Neural progenitor cell (in vitro differentiated cells): ENCODE measurements around the gene SSH3. TPM values are rescaled to one million over a fixed set of nuclear protein-coding genes. Genes with fewer than 3 reads are reported as not detected.

Experiments used
- DNase-seq: peaks from one replicate; pipeline ENCODE4 v3.0.0-alpha.2; 2016; ENCODE audit warnings: low spot score
- H2AFZ ChIP-seq: fragments of 200-600 bp; sonication (generic); replicated peaks from 2 replicates; pipeline ENCODE4 v1.6.1; 2016; ENCODE audit warnings: antibody characterized with exemption
- H3F3A ChIP-seq: fragments of 200-600 bp; sonication (generic); 2 replicates; pipeline ENCODE4 v1.6.1; 2016; ENCODE audit warnings: antibody characterized with exemption, low read depth
- H3K27ac ChIP-seq: fragments of 200-600 bp; sonication (generic); 2 replicates; pipeline ENCODE4 v1.5.1; 2016; ENCODE audit warnings: mild to moderate bottlenecking
- H3K27me3 ChIP-seq: fragments of 200-600 bp; sonication (generic); 2 replicates; pipeline ENCODE4 v1.6.1; 2016; ENCODE audit warnings: mild to moderate bottlenecking, moderate library complexity
- H3K36me3 ChIP-seq: fragments of 200-600 bp; sonication (generic); 2 replicates; pipeline ENCODE4 v1.5.1; 2016
- H3K4me1 ChIP-seq: fragments of 200-600 bp; sonication (generic); 2 replicates; pipeline ENCODE4 v1.6.1; 2016; ENCODE audit warnings: mixed run types
- H3K4me2 ChIP-seq: fragments of 200-600 bp; sonication (generic); 2 replicates; pipeline ENCODE4 v1.6.1; 2016
- H3K4me3 ChIP-seq: fragments of 200-600 bp; sonication (generic); 2 replicates; pipeline ENCODE4 v1.5.1; 2016
- H3K79me2 ChIP-seq: fragments of 200-600 bp; sonication (generic); 2 replicates; pipeline ENCODE4 v1.6.1; 2016; ENCODE audit warnings: low read depth
- H3K9ac ChIP-seq: fragments of 200-600 bp; sonication (generic); 2 replicates; pipeline ENCODE4 v1.6.1; 2016
- H3K9me3 ChIP-seq: fragments of 200-600 bp; sonication (generic); 2 replicates; pipeline ENCODE4 v1.5.1; 2016; ENCODE audit warnings: low read depth
- H4K20me1 ChIP-seq: fragments of 200-600 bp; sonication (generic); 2 replicates; pipeline ENCODE4 v1.6.1; 2016; ENCODE audit warnings: low read depth
- H3K27ac Mint-ChIP-seq: 3 replicates; pipeline ENCODE4 v1.8.0; 2021; ENCODE audit warnings: mixed read lengths
- H3K27me3 Mint-ChIP-seq: 2 replicates; pipeline ENCODE4 v1.8.0; 2022; ENCODE audit warnings: low read depth, mild to moderate bottlenecking, inconsistent platforms, moderate library complexity, mixed read lengths; ENCODE audit not compliant: insufficient read depth
- H3K36me3 Mint-ChIP-seq: 3 replicates; pipeline ENCODE4 v1.8.0; 2021; ENCODE audit warnings: mixed read lengths
- H3K4me1 Mint-ChIP-seq: 3 replicates; pipeline ENCODE4 v1.8.0; 2021; ENCODE audit warnings: mixed read lengths
- H3K4me3 Mint-ChIP-seq: 3 replicates; pipeline ENCODE4 v1.8.0; 2021; ENCODE audit warnings: mild to moderate bottlenecking, moderate library complexity, mixed read lengths
- H3K9me3 Mint-ChIP-seq: 3 replicates; pipeline ENCODE4 v1.8.0; 2020; ENCODE audit warnings: mixed read lengths
- CTCF ChIP-seq: fragments of 200-600 bp; sonication (generic); IDR thresholded peaks from 2 replicates; pipeline ENCODE4 v1.5.1; 2017; ENCODE audit warnings: antibody characterized with exemption, mild to moderate bottlenecking
- EZH2 ChIP-seq: fragments of 200-600 bp; sonication (generic); IDR thresholded peaks from 2 replicates; pipeline ENCODE4 v1.6.1; 2017; ENCODE audit warnings: antibody characterized with exemption, mild to moderate bottlenecking, moderate library complexity
- EZH2phosphoT487 ChIP-seq: fragments of 200-600 bp; sonication (generic); IDR thresholded peaks from 2 replicates; pipeline ENCODE4 v1.6.1; 2017; ENCODE audit warnings: antibody characterized with exemption
- total RNA-seq: library from RNA; depleted of rRNA; stranded (reverse); fragments of >200 nt; gene quantifications from 2 replicates; pipeline ENCODE4 v1.2.3, GENCODE V29; 2015; ENCODE audit warnings: low replicate concordance

The SSH3 gene
- total RNA-seq, 1 donor from 2014 or later: 1.4 TPM

- Mint-ChIP-seq H3K27ac (no peak overlapping the region), H3K4me1 (peaks cover 10% of the 10 kb centered on the region)
- no peaks in the 10 kb centered on the region for H3K4me1 ChIP-seq
Observed at GRCh38 chr11:67345247-67345919, 42.1 kb downstream of the SSH3 start.

GRCh38 chr11:67345920-67346819 lies 42.8 kb downstream of the SSH3 start:
- no peak overlapping the region for H3K27ac ChIP-seq
- H3K4me3 ChIP-seq: no peak overlapping the region
- peaks cover 3% of the 10 kb centered on the region for H3K9me3 Mint-ChIP-seq
- no peaks in the 10 kb centered on the region for H3K36me3 ChIP-seq
- no peak overlapping the region for H3K27ac Mint-ChIP-seq
- TF ChIP-seq CTCF: peak; percentile 72
- no peak for TF ChIP-seq EZH2
- no peaks in the 10 kb centered on the region for H3F3A ChIP-seq
- no peak overlapping the region for H3K4me2 ChIP-seq
- H4K20me1 ChIP-seq: no peaks in the 10 kb centered on the region
- peaks cover 4% of the 10 kb centered on the region for H3K36me3 Mint-ChIP-seq
- peaks cover 10% of the 10 kb centered on the region for H3K4me1 Mint-ChIP-seq
- no peaks in the 10 kb centered on the region for H3K9me3 ChIP-seq
- H3K79me2 ChIP-seq: no peaks in the 10 kb centered on the region
- no peaks in the 10 kb centered on the region for H3K27me3 ChIP-seq
- H3K4me3 Mint-ChIP-seq: no peak overlapping the region
- peak; percentile 44 for DNase-seq
- H2AFZ ChIP-seq: no peak overlapping the region
- no peak overlapping the region for H3K9ac ChIP-seq
- peaks cover 2% of the 10 kb centered on the region for H3K27me3 Mint-ChIP-seq
- no peaks in the 10 kb centered on the region for H3K4me1 ChIP-seq

More at GRCh38 chr11:67345247-67345919, 42.1 kb downstream of the SSH3 start:
- peaks cover 4% of the 10 kb centered on the region for H3K36me3 Mint-ChIP-seq
- peaks cover 3% of the 10 kb centered on the region for H3K9me3 Mint-ChIP-seq
- TF ChIP-seq EZH2 (no peak), EZH2phosphoT487 (no peak), CTCF (no peak)
- H3K27ac ChIP-seq: no peak overlapping the region
- no peaks in the 10 kb centered on the region for H4K20me1 ChIP-seq
- peaks cover 2% of the 10 kb centered on the region for H3K27me3 Mint-ChIP-seq
- no peaks in the 10 kb centered on the region for H3K79me2 ChIP-seq
- H3K9me3 ChIP-seq: no peaks in the 10 kb centered on the region
- H3K4me2 ChIP-seq: no peak overlapping the region
- H3K9ac ChIP-seq: no peak overlapping the region
- H3K4me3 ChIP-seq: no peak overlapping the region
- H3K27me3 ChIP-seq: no peaks in the 10 kb centered on the region
- H2AFZ ChIP-seq: no peak overlapping the region
- H3K36me3 ChIP-seq: no peaks in the 10 kb centered on the region
- H3K4me3 Mint-ChIP-seq: no peak overlapping the region
- DNase-seq: no peak
- H3F3A ChIP-seq: no peaks in the 10 kb centered on the region

GRCh38 chr11:67347964-67348749 lies 44.8 kb downstream of the SSH3 start:
- H4K20me1 ChIP-seq: no peaks in the 10 kb centered on the region
- no peak overlapping the region for H3K9ac ChIP-seq
- peaks cover 7% of the 10 kb centered on the region for H3F3A ChIP-seq
- H3K27ac Mint-ChIP-seq: no peak overlapping the region
- H2AFZ ChIP-seq: no peak overlapping the region
- peaks cover 6% of the 10 kb centered on the region for H3K4me1 ChIP-seq
- no peaks in the 10 kb centered on the region for H3K27me3 ChIP-seq
- no peak overlapping the region for H3K4me3 Mint-ChIP-seq
- H3K27me3 Mint-ChIP-seq: peaks cover 2% of the 10 kb centered on the region
- H3K4me2 ChIP-seq: no peak overlapping the region
- DNase-seq: no peak
- H3K9me3 Mint-ChIP-seq: no peaks in the 10 kb centered on the region
- no peak overlapping the region for H3K4me3 ChIP-seq
- TF ChIP-seq EZH2phosphoT487: no peak
- no peaks in the 10 kb centered on the region for H3K36me3 ChIP-seq
- H3K27ac ChIP-seq: no peak overlapping the region
- H3K36me3 Mint-ChIP-seq: no peaks in the 10 kb centered on the region
- no peaks in the 10 kb centered on the region for H3K9me3 ChIP-seq
- H3K79me2 ChIP-seq: no peaks in the 10 kb centered on the region
- peaks cover 16% of the 10 kb centered on the region for H3K4me1 Mint-ChIP-seq
